Keratinocyte (primary cell): Measurements from ENCODE around the gene SOWAHA. TPM values are rescaled to one million over a fixed set of nuclear protein-coding genes. Genes with fewer than 3 reads are reported as not detected.
A peak's percentile ranks its signal among the peaks of the same experiment; 100 is the strongest.

Experiments used
- DNase-seq: peaks from one replicate; pipeline ENCODE4 v3.0.0-alpha.2; 2011; ENCODE audit warnings: low read depth, missing footprints, low spot score
- FAIRE-seq: peaks from 2 replicates; lab custom pipeline; 2011; peaks lifted over from hg19 to GRCh38; lab: Jason Lieb, UNC
- H2AFZ ChIP-seq: 2 replicates; pipeline ENCODE4 v1.6.0; 2012; ENCODE audit warnings: low read length, control low read depth, inconsistent platforms; ENCODE audit not compliant: control insufficient read depth
- H3K27ac ChIP-seq: 2 replicates; pipeline ENCODE4 v1.5.1; 2011; ENCODE audit warnings: low read length; ENCODE audit not compliant: control insufficient read depth, insufficient read depth
- H3K27me3 ChIP-seq: 3 replicates; pipeline ENCODE4 v1.6.0; 2011; ENCODE audit warnings: low read length; ENCODE audit not compliant: control insufficient read depth, insufficient read depth; ENCODE audit errors: extremely low read depth
- H3K36me3 ChIP-seq, 2 experiments: 2 replicates in 1 of 2; 3 replicates in 1 of 2; pipeline ENCODE4 v1.5.1; 2011; ENCODE audit warnings: low read length in 2 of 2, mild to moderate bottlenecking in 1 of 2; ENCODE audit not compliant: control insufficient read depth in 2 of 2, insufficient read depth in 2 of 2; ENCODE audit errors: extremely low read depth in 1 of 2
- H3K4me1 ChIP-seq: 3 replicates; pipeline ENCODE4 v1.5.1; 2011; ENCODE audit warnings: low read length; ENCODE audit not compliant: control insufficient read depth, insufficient read depth; ENCODE audit errors: extremely low read depth
- H3K4me2 ChIP-seq: 3 replicates; pipeline ENCODE4 v1.6.0; 2011; ENCODE audit warnings: low read depth, low read length; ENCODE audit not compliant: control insufficient read depth, insufficient read depth; ENCODE audit errors: extremely low read depth
- H3K4me3 ChIP-seq, 3 experiments: fragments of 200-600 bp in 1 of 3; sonication (generic) in 1 of 3; 2 replicates in 2 of 3; 3 replicates in 1 of 3; pipeline ENCODE4 v1.5.1; 2011 to 2016; ENCODE audit warnings: low read length in 3 of 3, mild to moderate bottlenecking in 3 of 3, control low read depth in 2 of 3, inconsistent platforms in 1 of 3, low read depth in 1 of 3, mixed read lengths in 1 of 3, mixed run types in 1 of 3, moderate library complexity in 1 of 3; ENCODE audit not compliant: control insufficient read depth in 2 of 3, insufficient read depth in 2 of 3; ENCODE audit errors: extremely low read depth in 1 of 3
- H3K79me2 ChIP-seq: 2 replicates; pipeline ENCODE4 v1.6.0; 2012; ENCODE audit warnings: low read length; ENCODE audit not compliant: control insufficient read depth, insufficient read depth
- H3K9ac ChIP-seq: 3 replicates; pipeline ENCODE4 v1.6.0; 2011; ENCODE audit warnings: low read length; ENCODE audit not compliant: control insufficient read depth, insufficient read depth; ENCODE audit errors: extremely low read depth
- H3K9me1 ChIP-seq: 3 replicates; pipeline ENCODE4 v1.6.0; 2011; ENCODE audit warnings: low read length; ENCODE audit not compliant: control insufficient read depth, insufficient read depth; ENCODE audit errors: extremely low read depth
- H3K9me3 ChIP-seq: 2 replicates; pipeline ENCODE4 v1.5.1; 2012; ENCODE audit warnings: low read depth, low read length; ENCODE audit not compliant: control insufficient read depth
- H4K20me1 ChIP-seq: 3 replicates; pipeline ENCODE4 v1.6.0; 2011; ENCODE audit warnings: low read length; ENCODE audit not compliant: control insufficient read depth, insufficient read depth; ENCODE audit errors: extremely low read depth
- EZH2 ChIP-seq: IDR thresholded peaks from one replicate; pipeline ENCODE4 v1.6.1; 2012; ENCODE audit warnings: inconsistent platforms, mild to moderate bottlenecking, low read length, moderate library complexity
- dilution Hi-C: fragments of 300-500 bp; cut with MboI; formaldehyde crosslinking; loops from one replicate; pipeline ENCODE4 v1.7.0; 2020; ENCODE audit warnings: low sequenced_read_pairs; ENCODE audit not compliant: extremely low pct_ligation_motif_present
- polyA plus RNA-seq, 5 experiments: library from polyadenylated mRNA; depleted of rRNA in 3 of 5; stranded (reverse) in 3 of 5; stranded (forward) in 1 of 5; unstranded in 1 of 5; fragments of >200 nt; gene quantifications; 1 replicate in 1 of 5; 2 replicates in 3 of 5; 3 replicates in 1 of 5; pipeline versions ENCODE4 v1.2.1 to v1.2.3, GENCODE V29; 2011 to 2012; ENCODE audit warnings: missing spikeins in 2 of 5, low read depth in 1 of 5, low replicate concordance in 1 of 5
- TF ChIP-seq, protein P1 (sequence below), 3 experiments: IDR thresholded peaks in 1 of 3; conservative IDR thresholded peaks in 1 of 3; optimal IDR thresholded peaks in 1 of 3; 2 replicates in 2 of 3; 3 replicates in 1 of 3; pipeline versions ENCODE3 to v1.5.1; 2011; ENCODE audit warnings: low read length in 3 of 3, mild to moderate bottlenecking in 3 of 3, moderate library complexity in 2 of 3, control low read depth in 1 of 3, inconsistent platforms in 1 of 3; ENCODE audit not compliant: insufficient read depth in 2 of 3; ENCODE audit errors: extremely low read depth in 1 of 3

The SOWAHA gene
- polyA plus RNA-seq, 1 donor (not counting 4 experiments of a cell fraction or from before 2014, with no cell fraction given): not detected

DNA sequence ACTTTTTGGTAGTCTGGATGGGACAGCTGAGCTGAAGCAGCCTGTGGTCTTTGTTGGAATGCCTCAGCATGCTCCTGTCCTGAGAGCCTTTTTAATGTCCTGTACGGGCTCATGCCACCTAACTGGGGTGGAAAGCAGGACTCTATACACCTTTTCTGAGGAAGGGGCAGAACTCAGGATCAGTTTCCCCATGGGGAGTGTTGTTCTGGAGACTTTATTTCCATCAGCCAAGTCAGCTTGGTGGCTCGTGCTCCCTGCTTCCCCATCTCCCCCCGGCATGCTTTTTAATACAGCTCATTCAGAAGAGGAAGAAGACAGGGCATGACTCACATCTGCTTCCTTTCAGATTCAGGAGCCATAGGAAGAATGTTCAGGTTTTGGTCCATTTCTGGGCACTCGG is 31.0 kb upstream of the SOWAHA start:
- H3K27ac ChIP-seq: no peak overlapping the region
- H3K4me3 ChIP-seq: no peak overlapping the region
- no peaks in the 10 kb centered on the region for H3K27me3 ChIP-seq
- H4K20me1 ChIP-seq: no peaks in the 10 kb centered on the region
- no peak overlapping the region for H3K4me2 ChIP-seq
- no peaks in the 10 kb centered on the region for H3K9me1 ChIP-seq
- TF ChIP-seq, protein P1, sequence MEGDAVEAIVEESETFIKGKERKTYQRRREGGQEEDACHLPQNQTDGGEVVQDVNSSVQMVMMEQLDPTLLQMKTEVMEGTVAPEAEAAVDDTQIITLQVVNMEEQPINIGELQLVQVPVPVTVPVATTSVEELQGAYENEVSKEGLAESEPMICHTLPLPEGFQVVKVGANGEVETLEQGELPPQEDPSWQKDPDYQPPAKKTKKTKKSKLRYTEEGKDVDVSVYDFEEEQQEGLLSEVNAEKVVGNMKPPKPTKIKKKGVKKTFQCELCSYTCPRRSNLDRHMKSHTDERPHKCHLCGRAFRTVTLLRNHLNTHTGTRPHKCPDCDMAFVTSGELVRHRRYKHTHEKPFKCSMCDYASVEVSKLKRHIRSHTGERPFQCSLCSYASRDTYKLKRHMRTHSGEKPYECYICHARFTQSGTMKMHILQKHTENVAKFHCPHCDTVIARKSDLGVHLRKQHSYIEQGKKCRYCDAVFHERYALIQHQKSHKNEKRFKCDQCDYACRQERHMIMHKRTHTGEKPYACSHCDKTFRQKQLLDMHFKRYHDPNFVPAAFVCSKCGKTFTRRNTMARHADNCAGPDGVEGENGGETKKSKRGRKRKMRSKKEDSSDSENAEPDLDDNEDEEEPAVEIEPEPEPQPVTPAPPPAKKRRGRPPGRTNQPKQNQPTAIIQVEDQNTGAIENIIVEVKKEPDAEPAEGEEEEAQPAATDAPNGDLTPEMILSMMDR (optimal IDR thresholded peaks at IDR 0.05 in 1 of 3, IDR thresholded peaks at IDR 0.05 in 1 of 3, conservative IDR thresholded peaks at IDR 0.05 in 1 of 3; ENCODE audit: extremely low read depth in 1 of 3, insufficient read depth in 2 of 3, low read length in 3 of 3): no peak
- TF ChIP-seq EZH2: no peak
- peak; percentile 66 for FAIRE-seq
- H3K9me3 ChIP-seq: no peaks in the 10 kb centered on the region
- no peak for DNase-seq
- no peak overlapping the region for H3K9ac ChIP-seq
- H2AFZ ChIP-seq: peak overlapping the region; percentile 71
- H3K4me1 ChIP-seq: peaks cover 22% of the 10 kb centered on the region
- H3K36me3 ChIP-seq: no peaks in the 10 kb centered on the region
- dilution Hi-C loops: no loop called here
- no peaks in the 10 kb centered on the region for H3K79me2 ChIP-seq

GRCh38 chr5:132785365-132785764 is 27.7 kb upstream of the SOWAHA start:
- Histone ChIP-seq H3K27ac (no peak overlapping the region), H3K79me2 (no peaks in the 10 kb centered on the region), H3K9ac (no peak overlapping the region), H4K20me1 (no peaks in the 10 kb centered on the region), H3K27me3 (no peaks in the 10 kb centered on the region), H3K4me3 (no peak overlapping the region), H3K36me3 (no peaks in the 10 kb centered on the region), H3K4me1 (peaks cover 16% of the 10 kb centered on the region), H3K4me2 (no peak overlapping the region), H3K9me1 (no peaks in the 10 kb centered on the region), H3K9me3 (no peaks in the 10 kb centered on the region), H2AFZ (no peak overlapping the region)
- DNase-seq: no peak
- no peak for FAIRE-seq
- TF ChIP-seq, protein P1 (optimal IDR thresholded peaks at IDR 0.05 in 1 of 3, IDR thresholded peaks at IDR 0.05 in 1 of 3, conservative IDR thresholded peaks at IDR 0.05 in 1 of 3; ENCODE audit: extremely low read depth in 1 of 3, insufficient read depth in 2 of 3, low read length in 3 of 3): no peak
- no peak for TF ChIP-seq EZH2
- dilution Hi-C loops: no loop called here
